OCI-LY7 (cell line): ENCODE data around the gene HARBI1.

Experiments
- CTCF ChIP-seq: fragments of 200-600 bp; sonication (generic); conservative IDR thresholded peaks from 2 replicates; pipeline ENCODE4 v1.5.1; 2014; ENCODE audit warnings: mild to moderate bottlenecking, antibody characterized with exemption, low read length, moderate library complexity, mixed read lengths
- EZH2phosphoT487 ChIP-seq: fragments of 200-600 bp; sonication (generic); IDR thresholded peaks from 2 replicates; pipeline ENCODE4 v1.6.1; 2018; ENCODE audit warnings: low read depth, borderline replicate concordance, mild to moderate bottlenecking, mixed run types, antibody characterized with exemption, low read length, moderate library complexity, mixed read lengths

GRCh38 chr11:46661836-46662235, 44.8 kb upstream of the HARBI1 start:
- TF ChIP-seq EZH2phosphoT487: no peak
- TF ChIP-seq CTCF: no peak
